GM12891 (cell line): Measurements from ENCODE around the gene CAMTA1.

Experiments used
- DNase-seq: peaks from one replicate; pipeline ENCODE4 v3.0.0; 2011; ENCODE audit warnings: low spot score; ENCODE audit not compliant: insufficient read length
- FAIRE-seq: peaks from 2 replicates; lab custom pipeline; 2011; peaks lifted over from hg19 to GRCh38; lab: Jason Lieb, UNC
- PAX5 ChIP-seq: IDR thresholded peaks from 2 replicates; pipeline ENCODE4 v1.6.1; 2011; ENCODE audit warnings: low read length, moderate library complexity, mild to moderate bottlenecking; ENCODE audit not compliant: insufficient read depth, severe bottlenecking
- POLR2A ChIP-seq: IDR thresholded peaks from 2 replicates; pipeline ENCODE4 v1.6.1; 2011; ENCODE audit warnings: low read depth, low read length, control low read depth
- POLR2AphosphoS5 ChIP-seq: IDR thresholded peaks from 2 replicates; pipeline ENCODE4 v1.6.1; 2011; ENCODE audit warnings: low read depth, low read length, control low read depth
- POU2F2 ChIP-seq: IDR thresholded peaks from 2 replicates; pipeline ENCODE4 v1.6.1; 2011; ENCODE audit warnings: low read depth, mild to moderate bottlenecking, control low read depth, low read length, moderate library complexity
- SPI1 ChIP-seq: IDR thresholded peaks from 2 replicates; pipeline ENCODE4 v1.6.1; 2011; ENCODE audit warnings: low read depth, low read length, control low read depth
- TAF1 ChIP-seq: IDR thresholded peaks from 2 replicates; pipeline ENCODE4 v1.6.1; 2011; ENCODE audit warnings: low read depth, low read length, control low read depth

CAMTA1 gene

GRCh38 chr1:6953216-6953615 is 168.0 kb downstream of the CAMTA1 start:
- no peak for TF ChIP-seq POLR2AphosphoS5
- no peak for TF ChIP-seq PAX5
- no peak for TF ChIP-seq SPI1
- TF ChIP-seq TAF1: no peak
- no peak for TF ChIP-seq POLR2A
- TF ChIP-seq POU2F2: no peak
- DNase-seq (no peak), FAIRE-seq (no peak)

GRCh38 chr1:6953907-6954364 is 168.7 kb downstream of the CAMTA1 start:
- TF ChIP-seq POLR2AphosphoS5: no peak
- TF ChIP-seq POLR2A: no peak
- TF ChIP-seq PAX5: no peak
- TF ChIP-seq SPI1: no peak
- TF ChIP-seq TAF1: no peak
- TF ChIP-seq POU2F2: no peak
- FAIRE-seq (no peak), DNase-seq (no peak)

DNA sequence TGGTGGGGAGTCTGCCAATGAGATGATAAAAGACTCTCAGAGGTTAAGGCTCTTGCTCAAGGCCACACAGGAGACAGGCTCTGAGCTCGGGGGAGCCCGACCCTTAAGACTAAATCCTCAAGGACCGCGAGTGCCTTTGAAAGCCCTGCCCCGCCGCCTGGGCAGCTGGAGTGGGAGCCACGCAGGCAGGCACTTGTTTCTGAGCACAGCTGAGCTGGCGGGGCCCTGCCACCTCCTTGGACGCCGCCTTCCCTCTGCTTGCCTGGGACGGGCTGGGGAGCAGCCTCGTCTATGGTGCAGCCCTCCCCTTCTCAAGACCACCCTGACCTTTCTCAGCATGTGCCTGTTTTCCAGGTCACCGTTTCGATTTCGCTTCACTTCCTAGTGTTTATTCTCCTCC is 169.3 kb downstream of the CAMTA1 start:
- FAIRE-seq (no peak), DNase-seq (no peak)
- TF ChIP-seq TAF1 (no peak), PAX5 (no peak), POLR2A (no peak), POU2F2 (no peak), POLR2AphosphoS5 (no peak), SPI1 (no peak)

DNA sequence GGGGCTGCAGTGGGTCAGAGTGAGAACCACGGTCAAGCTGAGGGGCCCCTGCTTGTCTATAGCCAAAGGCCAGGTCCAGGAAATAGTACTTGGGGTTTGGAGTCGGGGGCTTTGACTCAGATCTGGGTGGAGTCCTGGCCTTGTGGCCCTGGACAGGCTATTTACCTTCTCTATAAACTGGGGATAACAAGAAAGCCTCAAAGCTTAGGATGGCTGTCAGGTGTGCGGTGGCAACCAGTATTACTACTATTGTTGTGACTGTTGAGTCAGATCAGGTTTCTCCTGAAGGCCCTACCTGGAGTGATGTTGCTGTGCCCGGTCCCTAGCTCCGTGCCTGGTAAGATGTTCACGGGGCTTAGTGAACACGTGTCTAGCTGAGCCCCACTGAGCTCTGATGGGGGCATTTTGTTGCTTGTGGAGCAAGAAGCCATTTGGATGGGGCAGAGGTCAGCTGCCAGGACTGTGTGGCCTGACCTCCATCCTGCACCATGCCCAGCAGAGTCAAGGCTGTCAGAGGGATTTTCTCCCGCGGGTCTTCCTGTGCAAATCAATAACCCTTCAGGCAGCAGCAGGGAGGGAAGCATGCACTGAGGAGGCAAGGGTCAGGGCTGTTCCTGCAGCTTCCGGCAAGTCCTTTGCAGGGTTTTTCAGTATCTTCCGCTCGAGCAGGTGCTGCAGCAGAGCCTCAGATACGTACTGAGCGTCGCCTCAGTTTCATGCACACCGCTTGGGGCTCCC is 170.3 kb downstream of the CAMTA1 start:
- TF ChIP-seq SPI1 (no peak), POU2F2 (no peak), POLR2A (no peak), PAX5 (no peak), TAF1 (no peak), POLR2AphosphoS5 (no peak)
- FAIRE-seq (no peak), DNase-seq (no peak)

DNA sequence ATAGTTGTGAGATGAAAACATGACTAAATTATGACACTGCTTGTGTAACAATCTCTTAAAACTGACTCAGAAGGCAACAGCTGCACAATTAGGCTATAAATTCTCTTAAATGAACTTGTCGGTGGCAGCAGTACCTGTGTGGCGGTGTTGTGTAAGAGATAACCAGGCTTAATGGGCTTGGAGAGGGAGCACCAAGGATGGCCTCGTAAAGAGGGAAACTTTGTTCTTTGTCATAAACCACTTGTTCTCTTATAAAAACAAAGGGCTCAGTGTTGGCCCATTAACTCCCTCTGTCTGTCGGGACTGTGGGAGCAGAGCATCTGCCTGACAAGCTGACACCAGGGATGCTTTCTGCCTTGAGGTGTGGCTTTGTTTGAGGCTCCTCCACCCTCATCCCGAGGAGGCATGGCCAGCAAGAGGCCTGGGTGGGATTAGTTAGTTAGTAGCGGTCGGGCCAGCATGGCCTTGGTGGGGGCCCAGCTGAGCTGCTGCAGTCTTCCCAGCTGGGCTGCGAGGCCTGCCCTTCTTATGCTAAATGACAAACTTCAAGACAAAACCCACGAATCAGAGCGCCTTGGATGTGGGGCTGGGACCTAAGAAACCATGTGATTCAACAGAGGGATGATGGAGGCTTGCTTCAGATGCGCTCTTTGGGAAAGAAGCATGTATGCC is 171.4 kb downstream of the CAMTA1 start:
- FAIRE-seq (no peak), DNase-seq (no peak)
- TF ChIP-seq SPI1: no peak
- TF ChIP-seq PAX5: no peak
- no peak for TF ChIP-seq POLR2AphosphoS5
- TF ChIP-seq POLR2A: no peak
- TF ChIP-seq TAF1: no peak

DNA sequence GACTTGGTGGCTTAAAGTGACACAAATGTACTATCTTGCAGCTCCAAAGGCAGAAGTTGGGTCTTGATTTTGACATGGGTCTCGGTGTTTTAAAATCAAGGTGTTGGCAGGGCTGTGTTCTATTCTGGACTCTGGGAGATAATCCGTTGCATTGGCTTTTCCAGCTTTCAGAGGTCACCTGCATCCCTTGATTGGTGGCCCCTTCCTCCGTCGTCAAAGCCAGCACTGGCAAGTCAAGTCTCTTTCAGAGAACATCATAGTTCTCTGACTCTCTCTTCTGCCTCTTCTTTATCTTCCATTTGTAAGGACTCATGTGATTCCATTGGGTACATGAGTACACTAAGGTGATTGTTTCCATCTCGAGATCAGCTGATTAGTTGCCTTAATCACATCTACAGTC is 172.1 kb downstream of the CAMTA1 start:
- no peak for TF ChIP-seq POLR2AphosphoS5
- TF ChIP-seq PAX5: no peak
- TF ChIP-seq POLR2A: no peak
- no peak for TF ChIP-seq POU2F2
- no peak for TF ChIP-seq SPI1
- TF ChIP-seq TAF1: no peak
- no peak for DNase-seq
- no peak for FAIRE-seq

GRCh38 chr1:6958407-6959030 is 173.3 kb downstream of the CAMTA1 start:
- FAIRE-seq: no peak
- TF ChIP-seq POLR2A (no peak), TAF1 (no peak), PAX5 (no peak), POU2F2 (no peak), POLR2AphosphoS5 (no peak), SPI1 (no peak)

GRCh38 chr1:6959491-6959890 is 174.2 kb downstream of the CAMTA1 start:
- DNase-seq (no peak), FAIRE-seq (no peak)
- TF ChIP-seq TAF1 (no peak), POU2F2 (no peak), POLR2A (no peak), POLR2AphosphoS5 (no peak), SPI1 (no peak), PAX5 (no peak)

More at GRCh38 chr1:6958407-6959030, 173.3 kb downstream of the CAMTA1 start:
- DNase-seq: no peak

DNA sequence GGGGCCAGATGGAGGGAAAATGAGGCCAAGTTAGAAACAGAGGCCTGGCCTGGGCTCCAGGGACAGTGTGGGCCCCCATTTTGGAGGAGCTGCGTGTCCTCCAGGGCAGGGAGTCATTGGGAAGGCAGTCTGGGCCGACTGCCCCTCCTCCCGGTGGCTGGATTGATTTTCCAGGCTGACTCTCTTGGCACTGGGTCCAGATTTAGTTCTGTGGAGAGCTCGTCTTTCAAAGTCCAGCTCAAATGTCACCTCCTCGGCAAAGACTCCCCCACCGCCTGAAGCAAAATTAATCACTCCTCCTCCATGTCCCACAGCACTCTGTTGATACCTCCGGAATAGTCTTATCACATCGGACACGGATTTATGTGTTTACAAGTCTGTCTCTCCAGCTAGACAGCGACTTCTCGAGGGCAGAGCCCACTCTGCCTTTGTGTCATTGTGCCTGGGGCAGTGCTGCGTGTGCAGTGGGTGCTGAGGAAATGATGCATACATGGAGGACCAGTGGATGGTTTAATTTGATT is 175.1 kb downstream of the CAMTA1 start:
- TF ChIP-seq TAF1: no peak
- no peak for TF ChIP-seq SPI1
- no peak for TF ChIP-seq PAX5
- no peak for TF ChIP-seq POU2F2
- no peak for TF ChIP-seq POLR2A
- no peak for TF ChIP-seq POLR2AphosphoS5
- no peak for DNase-seq
- FAIRE-seq: no peak
